SK-N-SH (cell line): ENCODE results near the gene SLC9A7.

Experiments
- EP300 ChIP-seq, 2 experiments: IDR thresholded peaks; 2 replicates each; pipeline versions ENCODE4 v1.4.0 to v1.6.1; 2012; ENCODE audit warnings: borderline replicate concordance in 1 of 2, low read depth in 1 of 2, low read length in 1 of 2
- FOSL2 ChIP-seq: IDR thresholded peaks from 2 replicates; pipeline ENCODE4 v1.4.0; 2012; ENCODE audit warnings: low read depth, mild to moderate bottlenecking, moderate library complexity, borderline replicate concordance
- GABPA ChIP-seq: IDR thresholded peaks from 2 replicates; pipeline ENCODE4 v1.4.0; 2012; ENCODE audit warnings: low read depth, mild to moderate bottlenecking
- GATA2 ChIP-seq: sonication (generic); formaldehyde crosslinking; IDR thresholded peaks from 2 replicates; pipeline ENCODE4 v1.5.0; 2020; ENCODE audit warnings: mild to moderate bottlenecking, missing genetic modification reagents
- JUND ChIP-seq: IDR thresholded peaks from 2 replicates; pipeline ENCODE4 v1.4.0; 2012
- NFIC ChIP-seq: IDR thresholded peaks from 2 replicates; pipeline ENCODE4 v1.4.0; 2012; ENCODE audit warnings: borderline replicate concordance
- RAD21 ChIP-seq: IDR thresholded peaks from 2 replicates; pipeline ENCODE4 v1.6.1; 2012; ENCODE audit warnings: mild to moderate bottlenecking, low read length
- SMC3 ChIP-seq: IDR thresholded peaks from 2 replicates; pipeline ENCODE4 v1.6.1; 2012; ENCODE audit warnings: low read depth, low read length, improper control_type of control experiment
- YY1 ChIP-seq: IDR thresholded peaks from 2 replicates; pipeline ENCODE4 v1.4.0; 2012; ENCODE audit warnings: low read depth, mild to moderate bottlenecking
- TF ChIP-seq, protein P1 (sequence below): fragments of 200-600 bp; sonication (generic); IDR thresholded peaks from 2 replicates; pipeline ENCODE4 v1.6.1; 2017; ENCODE audit warnings: antibody characterized with exemption, mild to moderate bottlenecking, moderate library complexity

DNA sequence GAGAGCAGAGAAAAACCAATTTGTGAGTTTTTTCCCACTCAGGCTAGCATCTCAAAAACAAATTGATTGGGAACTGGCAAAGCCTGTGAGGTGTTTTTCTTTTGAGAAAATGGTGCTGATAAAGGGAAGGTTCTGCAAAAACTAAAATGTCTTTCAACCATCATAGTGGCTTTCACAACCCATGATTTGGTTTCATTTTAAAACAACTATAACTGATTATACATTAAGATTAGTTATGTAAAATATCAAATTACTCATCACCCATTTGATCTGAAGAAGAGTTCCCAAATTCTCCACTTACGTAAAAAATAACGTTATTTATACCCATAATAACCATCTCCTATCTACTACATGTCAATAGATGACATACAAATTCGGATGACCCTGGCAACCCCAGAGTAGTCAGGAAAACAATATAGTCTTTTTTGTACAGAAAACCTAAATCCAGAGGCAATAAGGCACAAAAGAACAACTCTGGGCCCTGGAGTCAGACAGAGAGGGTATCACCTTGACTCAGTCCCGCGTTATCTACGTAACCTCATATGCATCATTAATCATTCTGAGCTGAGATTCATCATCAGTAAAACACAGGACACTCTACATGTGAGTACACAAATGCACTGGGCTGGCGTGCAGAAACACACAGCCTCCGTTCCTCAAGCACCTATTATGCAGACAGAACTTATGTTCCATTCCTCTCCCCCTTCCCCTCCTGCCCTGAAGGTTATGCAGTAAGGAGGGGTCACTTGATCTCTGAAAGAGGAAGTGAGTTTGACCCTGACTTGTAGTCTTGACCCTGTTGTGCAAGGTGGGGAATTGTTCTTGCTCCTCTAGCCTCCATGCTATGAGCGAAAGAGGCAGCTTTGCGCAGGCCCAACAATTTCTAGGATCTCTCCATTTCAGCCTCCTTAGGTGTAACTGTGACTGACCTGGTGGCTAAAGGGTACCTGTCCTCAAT is 82.2 kb downstream of the SLC9A7 start:
- no peak for TF ChIP-seq YY1
- no peak for TF ChIP-seq RAD21
- TF ChIP-seq, protein P1, sequence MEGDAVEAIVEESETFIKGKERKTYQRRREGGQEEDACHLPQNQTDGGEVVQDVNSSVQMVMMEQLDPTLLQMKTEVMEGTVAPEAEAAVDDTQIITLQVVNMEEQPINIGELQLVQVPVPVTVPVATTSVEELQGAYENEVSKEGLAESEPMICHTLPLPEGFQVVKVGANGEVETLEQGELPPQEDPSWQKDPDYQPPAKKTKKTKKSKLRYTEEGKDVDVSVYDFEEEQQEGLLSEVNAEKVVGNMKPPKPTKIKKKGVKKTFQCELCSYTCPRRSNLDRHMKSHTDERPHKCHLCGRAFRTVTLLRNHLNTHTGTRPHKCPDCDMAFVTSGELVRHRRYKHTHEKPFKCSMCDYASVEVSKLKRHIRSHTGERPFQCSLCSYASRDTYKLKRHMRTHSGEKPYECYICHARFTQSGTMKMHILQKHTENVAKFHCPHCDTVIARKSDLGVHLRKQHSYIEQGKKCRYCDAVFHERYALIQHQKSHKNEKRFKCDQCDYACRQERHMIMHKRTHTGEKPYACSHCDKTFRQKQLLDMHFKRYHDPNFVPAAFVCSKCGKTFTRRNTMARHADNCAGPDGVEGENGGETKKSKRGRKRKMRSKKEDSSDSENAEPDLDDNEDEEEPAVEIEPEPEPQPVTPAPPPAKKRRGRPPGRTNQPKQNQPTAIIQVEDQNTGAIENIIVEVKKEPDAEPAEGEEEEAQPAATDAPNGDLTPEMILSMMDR = no peak
- no peak for TF ChIP-seq FOSL2
- TF ChIP-seq SMC3 = no peak
- no peak for TF ChIP-seq GATA2 (CRISPR knock-in tag)
- TF ChIP-seq GABPA = no peak
- no peak for TF ChIP-seq JUND
- TF ChIP-seq NFIC = no peak
- TF ChIP-seq EP300 (IDR thresholded peaks at IDR 0.05; ENCODE audit: borderline replicate concordance in 1 of 2, low read depth in 1 of 2, low read length in 1 of 2) = no peak
